NCI-H460 (cell line): ENCODE measurements around the gene PRSS16. TPM values are rescaled to one million over a fixed set of nuclear protein-coding genes. Genes with fewer than 3 reads are reported as not detected.
"Not testable (repeated sequence)": the region's sequence is repeated elsewhere in the genome, so short reads cannot be mapped to it uniquely, and the experiment has no call there.

Source experiments
- DNase-seq: peaks from one replicate; pipeline ENCODE4 v3.0.0-alpha.2; 2016; ENCODE audit warnings: low read depth; ENCODE audit errors: extremely low read depth
- total RNA-seq: library from RNA; depleted of rRNA; stranded (reverse); fragments of >200 nt; shearing (Covaris generic); gene quantifications from 2 replicates; pipeline ENCODE4 v1.2.3, GENCODE V29; 2014

PRSS16 gene
- total RNA-seq, 1 experiment from 2014 or later = 5.0 TPM

DNA sequence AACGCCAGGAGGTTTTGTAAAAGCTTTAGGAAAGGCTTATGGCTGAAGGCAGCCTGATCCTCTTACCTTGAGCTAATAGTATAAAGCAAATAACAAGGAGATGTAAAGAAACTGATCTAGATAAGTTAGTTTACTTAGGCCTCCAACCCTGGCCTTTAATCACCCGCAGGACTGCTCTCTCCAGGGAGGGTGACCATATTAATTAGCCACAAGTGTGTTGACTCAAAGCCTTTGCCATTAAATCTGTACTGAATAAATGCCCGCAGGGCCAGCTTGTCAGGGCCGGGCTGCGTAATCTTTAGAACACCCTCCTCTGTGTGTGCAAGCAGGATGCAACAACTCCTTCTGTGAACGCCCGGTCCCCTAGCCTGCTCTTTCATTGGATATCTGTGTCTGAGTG is 6.1 kb upstream of the PRSS16 start:
- DNase-seq = no peak

DNA sequence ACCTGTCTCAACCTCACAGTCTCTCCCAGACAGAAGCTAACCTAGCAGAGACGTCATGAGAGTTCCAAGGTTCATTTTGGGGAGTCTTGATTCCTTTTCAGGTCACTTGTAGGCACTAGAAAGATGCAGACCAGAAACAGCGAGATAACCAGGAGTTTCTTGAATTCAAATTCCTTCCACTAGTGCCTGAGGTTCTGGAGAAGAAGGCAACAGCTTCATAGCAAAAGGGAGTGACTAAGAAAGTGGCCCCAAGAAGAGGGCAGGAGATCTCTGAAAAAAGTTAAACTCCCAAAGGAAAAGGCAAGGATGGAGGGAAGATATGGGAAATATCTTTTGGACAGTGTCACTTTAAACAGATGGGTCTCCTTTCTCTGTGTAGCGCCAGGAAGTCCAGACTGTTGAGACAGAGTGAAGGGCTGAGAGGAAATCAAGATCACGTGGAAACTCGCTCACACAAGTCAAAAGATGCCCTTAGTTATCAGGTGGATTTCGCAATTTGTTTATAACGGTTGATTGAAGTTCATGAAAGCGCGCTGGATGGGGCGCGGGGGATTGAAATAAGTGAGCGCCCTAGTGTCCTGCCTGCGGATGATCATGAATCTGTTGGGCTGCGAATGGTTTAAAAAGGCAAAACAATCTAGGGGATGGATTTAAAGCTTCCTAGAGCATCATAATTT is 4.8 kb upstream of the PRSS16 start:
- DNase-seq = no peak

DNA sequence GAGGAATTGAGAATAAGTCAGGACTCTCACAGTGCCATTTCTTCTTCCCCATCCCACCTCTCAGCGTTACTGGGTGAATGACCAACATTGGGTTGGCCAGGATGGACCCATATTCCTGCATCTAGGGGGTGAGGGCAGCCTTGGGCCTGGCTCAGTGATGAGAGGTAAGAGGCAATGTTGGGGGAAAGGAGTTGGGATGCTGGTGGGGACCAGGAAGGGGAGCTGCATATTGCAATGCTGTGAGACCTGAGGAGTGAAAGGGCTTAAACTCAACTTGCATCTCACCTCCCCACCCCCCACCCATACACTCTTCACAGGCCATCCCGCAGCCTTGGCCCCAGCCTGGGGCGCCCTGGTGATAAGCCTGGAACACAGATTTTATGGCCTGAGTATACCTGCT is 1.3 kb downstream of the PRSS16 start:
- no peak for DNase-seq

DNA sequence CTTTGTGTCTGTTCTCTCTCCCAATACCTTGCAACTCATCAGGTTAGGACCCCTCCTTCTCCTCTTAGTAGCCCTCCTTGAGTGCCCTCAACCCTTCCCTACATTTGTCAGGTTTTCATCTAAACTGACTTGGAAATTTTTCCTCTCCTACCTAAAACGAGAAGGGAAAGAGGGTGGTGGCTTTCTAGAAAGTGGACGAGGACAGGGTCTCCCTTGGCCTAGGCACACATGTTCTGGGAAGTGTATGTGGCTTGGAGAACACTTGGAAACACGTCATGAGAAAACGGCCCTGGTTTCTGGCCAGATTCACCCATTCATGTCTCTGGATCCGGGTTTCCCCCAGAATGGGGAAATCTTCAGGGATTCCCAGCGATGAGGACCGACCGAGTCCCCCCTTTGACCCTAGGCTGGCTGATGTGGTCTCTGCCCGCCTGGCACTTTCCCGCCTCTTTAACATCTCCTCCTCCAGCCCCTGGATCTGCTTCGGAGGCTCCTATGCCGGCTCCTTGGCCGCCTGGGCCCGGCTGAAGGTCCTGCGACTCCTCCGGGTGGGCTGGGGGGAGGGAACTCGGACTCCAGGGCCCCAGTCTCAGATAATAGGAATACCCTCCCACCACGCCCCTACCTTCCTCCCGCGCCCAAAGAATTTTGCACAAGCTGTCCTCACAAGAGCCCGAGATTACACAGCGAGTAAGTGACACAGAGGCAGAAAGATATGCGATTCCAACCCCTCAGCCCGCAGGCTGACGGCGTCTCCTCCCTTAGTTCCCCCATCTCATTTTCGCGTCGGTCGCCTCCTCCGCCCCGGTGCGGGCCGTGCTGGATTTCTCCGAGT is 3.0 kb downstream of the PRSS16 start:
- DNase-seq = no peak

DNA sequence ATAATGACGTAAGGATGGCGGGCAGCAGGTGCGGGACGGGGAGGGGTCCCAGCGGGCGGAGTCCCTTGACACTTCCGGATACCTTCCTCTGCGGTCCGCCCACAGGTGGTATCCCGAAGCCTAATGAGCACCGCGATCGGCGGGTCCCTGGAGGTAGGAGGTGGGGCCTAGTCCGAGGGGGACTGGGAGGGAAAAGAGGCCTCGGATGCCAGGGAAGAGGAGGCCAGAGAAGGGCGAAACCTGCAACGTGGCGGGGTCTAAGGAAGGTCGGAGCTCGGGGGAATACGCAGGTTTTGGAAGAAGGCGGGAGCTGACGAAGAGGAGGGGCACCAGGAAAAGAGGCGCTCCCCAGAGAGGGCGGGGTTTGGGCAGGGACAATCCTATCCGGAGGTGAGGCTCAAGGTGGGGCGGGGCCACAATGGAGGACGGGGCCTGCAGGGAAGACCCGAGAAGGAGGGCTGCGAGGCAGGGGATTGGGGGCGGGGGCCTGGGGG is 3.7 kb downstream of the PRSS16 start:
- peak; percentile 73 for DNase-seq

DNA sequence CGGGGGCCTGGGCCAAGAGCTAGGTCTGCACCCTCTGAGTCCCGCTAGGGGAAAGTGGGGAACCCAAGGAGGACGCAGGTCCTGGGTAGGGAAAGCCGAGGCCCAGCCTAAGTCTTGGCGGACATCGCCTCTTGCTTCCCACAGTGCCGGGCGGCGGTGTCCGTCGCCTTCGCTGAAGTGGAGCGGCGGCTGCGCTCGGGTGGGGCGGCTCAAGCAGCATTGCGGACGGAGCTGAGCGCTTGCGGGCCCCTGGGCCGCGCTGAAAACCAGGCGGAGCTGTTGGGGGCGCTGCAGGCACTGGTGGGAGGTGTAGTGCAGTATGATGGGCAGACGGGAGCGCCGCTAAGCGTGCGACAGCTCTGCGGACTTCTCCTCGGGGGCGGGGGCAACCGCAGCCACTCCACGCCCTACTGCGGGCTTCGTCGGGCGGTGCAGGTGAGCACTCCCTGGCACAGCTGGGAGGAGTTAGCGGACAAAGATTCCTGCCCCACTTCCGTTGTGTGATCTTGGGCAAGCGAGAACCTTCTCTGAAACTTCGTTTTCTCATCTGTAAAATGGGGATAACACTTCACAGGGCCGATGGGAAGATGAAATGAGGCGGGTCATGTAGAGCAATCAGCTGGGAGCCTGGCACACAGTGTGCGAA is 4.2 kb downstream of the PRSS16 start:
- peak; percentile 83 for DNase-seq

DNA sequence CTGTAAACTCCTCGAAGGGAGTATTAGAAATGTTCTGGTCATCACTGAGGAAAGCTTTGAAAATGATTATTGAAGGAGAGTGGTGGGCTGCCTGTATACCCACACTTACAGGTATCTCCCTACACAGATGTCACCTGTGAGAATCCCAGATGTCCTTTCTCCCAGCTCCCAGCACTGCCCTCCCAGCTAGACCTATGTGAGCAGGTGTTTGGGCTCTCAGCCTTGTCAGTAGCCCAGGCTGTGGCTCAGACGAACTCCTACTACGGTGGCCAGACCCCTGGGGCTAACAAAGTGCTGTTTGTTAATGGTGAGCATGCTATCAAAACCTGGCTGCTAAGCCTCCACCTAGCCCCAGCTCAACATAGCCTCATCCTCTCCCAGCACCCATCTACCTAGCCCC is 7.1 kb downstream of the PRSS16 start:
- no peak for DNase-seq

DNA sequence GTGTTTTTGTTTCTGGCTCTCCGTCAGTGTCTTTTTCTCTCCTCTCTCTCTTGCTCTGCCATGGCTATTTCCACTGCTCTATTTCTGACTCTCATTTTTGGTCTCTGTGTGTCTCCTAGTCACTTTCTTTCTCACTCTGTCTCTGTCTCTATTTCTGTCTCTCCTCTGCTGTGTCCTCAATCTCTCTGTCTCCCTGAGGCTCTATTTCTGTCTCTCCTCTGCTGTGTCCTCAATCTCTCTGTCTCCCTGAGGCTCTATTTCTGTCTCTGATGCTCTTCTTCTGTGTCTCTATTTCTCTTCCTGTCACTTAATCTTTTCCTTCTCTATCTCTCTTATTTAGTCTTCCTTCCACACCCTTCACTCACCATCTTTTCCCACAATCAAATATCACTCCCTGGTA is 8.4 kb downstream of the PRSS16 start:
- no peak for DNase-seq

DNA sequence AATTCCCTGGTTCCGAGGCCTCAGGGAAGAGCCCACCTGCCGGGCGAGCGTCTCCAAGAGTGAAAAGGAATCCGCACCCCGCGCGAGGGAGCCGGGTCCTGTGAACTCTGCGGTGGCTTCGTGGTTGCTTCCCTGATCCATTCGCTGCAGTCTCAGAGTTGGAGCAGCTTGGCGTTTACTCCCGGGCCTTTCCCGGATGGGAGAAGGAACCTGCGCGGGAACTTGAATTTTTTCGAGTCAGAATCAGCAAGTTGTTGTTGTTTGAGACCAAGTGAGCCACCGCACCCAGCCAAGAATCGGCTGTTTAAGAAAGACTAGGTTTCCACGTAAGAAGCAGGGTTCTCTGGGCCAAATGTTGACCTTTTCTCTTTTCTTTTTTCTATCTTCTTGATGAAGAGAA is 12.9 kb downstream of the PRSS16 start:
- DNase-seq = no peak

DNA sequence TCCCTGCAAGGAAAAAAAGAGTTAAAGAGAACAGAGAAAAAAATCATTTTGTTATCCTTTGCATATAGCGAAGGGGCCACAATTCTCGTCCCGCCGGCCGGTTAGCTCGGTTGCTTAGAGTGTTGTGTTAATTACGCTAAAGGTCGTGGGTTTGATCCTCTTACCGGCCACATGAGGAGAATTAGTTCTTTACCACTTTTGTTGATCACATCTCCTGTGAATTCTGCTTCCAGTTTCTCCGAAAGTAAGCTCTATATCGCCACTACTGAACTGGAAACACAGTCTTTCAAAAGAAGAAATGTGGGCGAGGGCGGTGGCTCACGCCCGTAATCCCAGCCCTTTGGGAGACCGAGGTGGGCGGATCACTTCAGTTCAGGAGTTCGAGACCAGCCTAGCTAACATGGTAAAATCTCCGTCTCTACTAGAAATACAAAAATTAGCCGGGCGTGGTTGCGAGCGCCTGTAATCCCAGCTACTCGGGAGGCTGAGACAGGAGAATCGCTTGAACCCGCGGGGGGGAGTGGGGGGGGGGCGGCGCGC is 13.4 kb downstream of the PRSS16 start:
- DNase-seq = no peak

DNA sequence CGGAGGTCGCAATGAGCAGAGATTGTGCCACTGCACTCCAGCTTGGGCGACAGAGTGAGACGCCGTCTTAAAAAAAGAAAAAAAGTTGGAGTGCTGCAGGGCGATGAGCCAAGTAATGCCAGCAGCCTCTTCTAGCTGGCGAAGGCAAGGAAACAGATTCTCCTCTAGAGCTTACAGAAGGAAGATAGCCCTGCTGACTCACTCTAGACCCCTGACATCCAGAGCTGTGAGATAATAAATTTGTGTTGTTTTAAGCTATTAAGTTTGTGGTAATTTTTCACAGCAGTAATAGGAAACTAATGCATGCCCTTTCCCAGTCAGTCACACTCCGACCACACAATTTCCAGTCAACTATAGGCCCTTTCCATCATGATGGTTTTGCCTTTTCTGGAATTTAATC is 16.4 kb downstream of the PRSS16 start:
- DNase-seq = no peak

DNA sequence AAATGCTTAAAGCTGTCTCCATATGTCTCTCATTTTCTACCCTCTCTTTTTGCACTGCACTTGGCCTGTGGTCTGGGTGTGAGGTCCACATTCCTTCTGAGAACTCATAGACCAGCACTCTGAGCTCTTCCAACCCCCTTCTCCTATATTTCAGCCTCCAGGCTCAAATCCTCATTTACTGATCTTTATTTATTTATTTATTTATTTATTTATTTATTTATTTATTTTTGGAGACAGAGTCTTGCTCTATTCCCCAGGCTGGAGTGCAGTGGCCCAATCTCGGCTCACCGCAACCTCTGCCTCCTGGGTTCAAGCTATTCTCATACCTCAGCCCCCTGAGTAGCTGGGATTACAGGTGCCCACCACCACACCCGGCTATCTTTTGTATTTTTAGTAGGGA is 19.5 kb downstream of the PRSS16 start:
- not testable (repeated sequence) for DNase-seq

DNA sequence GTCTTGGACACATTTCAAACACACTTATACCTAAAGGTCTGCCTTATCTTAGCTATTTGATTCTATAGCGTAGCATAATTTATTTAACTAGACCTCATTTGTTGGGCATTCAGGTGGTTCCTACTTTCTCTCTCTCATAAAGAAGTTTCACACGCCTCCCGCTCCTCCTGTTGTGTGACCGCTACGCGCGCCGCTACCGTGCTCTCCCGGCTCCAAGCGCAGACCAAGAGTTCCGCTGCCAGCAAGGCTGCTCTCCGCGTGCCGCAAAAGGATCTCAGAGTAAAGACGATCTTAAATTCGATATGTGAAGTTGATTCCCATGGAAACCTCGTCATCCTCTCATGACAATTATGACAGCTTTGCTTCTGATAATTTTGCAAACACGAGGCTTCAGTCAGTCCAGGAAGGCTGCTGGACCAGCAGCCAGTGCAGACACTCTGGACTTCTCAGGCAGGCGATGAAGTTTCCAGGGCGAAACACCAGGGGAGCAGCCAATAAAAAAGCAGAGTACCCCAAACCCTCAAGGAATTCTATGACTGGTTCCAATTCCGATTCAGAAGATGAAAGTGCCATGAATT is 20.4 kb downstream of the PRSS16 start:
- DNase-seq = no peak

DNA sequence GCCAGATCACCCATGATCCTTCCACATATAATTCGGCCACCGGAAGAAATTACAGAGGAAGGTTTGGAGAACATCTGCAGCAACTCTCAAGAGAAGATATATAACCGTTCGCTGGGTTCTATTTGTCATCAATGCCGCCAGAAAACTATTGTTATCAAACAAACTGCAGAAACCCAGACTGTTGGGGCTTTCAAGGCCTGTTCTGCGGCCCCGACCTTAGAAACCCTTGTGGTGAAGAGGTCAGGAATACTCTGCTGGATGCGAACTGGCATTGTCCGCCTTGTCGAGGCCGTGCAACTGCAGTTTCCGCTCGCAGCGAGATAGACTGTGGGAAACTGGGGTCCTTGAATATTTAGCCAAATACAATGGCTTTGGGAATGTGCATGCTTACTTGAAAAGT is 21.3 kb downstream of the PRSS16 start:
- no peak for DNase-seq

DNA sequence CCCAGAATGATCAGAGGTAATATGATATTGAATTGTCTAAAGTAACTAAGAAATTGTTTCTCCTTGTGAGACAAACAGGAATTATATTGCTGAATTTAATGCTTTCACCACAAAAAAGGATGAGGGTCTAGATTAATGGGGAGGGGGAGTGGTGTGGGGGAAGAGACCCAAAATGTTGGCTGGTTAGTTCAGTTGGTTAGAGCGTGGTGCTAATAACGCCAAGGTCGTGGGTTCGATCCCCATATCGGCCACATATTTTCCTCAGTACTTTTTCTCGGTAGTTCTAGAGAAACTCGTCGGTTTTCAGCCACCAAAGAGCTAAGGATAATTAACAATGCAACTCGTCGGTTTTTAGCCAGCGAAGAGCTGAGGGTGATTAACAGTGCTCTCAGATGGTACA is 26.3 kb downstream of the PRSS16 start:
- no peak for DNase-seq

DNA sequence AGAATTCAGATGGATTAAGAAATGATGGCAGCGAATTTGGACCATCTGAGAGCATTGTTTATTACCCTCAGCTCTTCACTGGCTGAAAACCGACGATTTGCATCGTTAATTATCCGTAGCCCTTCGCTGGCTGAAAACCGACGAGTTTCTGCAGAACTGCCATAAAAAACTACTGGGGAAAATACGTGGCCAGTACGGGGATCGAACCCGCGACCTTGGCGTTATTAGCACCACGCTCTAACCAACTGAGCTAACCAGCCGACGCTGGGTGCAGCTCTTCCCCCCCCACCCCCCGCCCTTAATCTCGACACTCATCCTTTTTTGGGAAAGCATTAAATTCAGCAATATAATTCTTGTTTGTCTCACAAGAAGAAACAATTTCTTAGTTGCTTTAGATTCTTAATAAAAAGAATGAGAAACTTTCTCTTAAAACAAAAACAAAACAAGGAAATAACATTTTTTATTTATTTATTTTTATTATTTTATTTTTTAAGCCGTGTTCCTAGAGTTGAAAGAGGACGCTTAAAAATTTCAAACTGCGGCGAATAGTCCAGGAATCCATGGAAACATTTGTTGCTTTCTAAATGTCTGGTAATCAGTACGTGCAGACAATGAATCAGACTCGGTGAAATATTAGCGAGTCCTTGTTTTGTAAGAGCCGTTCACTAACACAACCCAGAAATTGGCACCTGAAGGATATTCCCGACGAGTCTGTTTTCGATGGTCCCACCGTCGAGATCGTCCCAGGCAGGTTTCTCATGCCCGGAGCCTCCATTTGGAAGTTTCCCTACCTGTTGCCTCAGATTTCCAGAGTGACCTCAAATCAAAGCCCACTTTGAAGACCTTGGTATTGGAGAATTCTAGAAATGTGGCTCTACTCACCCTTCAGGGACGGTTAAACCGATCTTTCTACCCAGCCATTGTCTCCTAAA is 27.8 kb downstream of the PRSS16 start:
- DNase-seq = no peak

DNA sequence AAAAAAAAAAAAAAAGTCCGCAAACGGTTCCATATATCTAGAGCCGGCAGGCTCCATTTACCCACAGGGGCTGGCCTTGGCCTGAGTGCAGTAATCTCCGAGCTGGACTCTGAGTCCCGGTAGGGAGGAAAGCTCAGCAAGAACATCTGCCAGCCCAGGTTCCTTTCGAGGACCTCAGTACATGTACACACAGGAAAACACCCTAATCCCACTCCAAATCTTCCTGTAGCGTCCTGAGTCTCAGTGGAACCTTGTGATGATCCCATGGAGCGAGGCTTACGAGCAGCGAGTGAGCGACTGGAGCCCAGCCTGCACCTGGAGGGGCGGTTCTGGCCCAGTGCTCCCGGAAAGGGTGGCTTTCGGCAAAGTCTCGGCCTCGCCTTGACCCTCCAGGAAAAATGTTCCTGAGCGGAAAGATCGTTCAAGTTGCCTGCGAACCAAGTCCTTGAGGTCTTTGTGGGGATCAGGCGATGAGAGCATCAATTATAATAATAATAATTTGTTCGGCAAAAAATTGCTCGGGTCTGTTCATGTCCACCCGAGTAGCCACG is 32.1 kb downstream of the PRSS16 start:
- DNase-seq = no peak

DNA sequence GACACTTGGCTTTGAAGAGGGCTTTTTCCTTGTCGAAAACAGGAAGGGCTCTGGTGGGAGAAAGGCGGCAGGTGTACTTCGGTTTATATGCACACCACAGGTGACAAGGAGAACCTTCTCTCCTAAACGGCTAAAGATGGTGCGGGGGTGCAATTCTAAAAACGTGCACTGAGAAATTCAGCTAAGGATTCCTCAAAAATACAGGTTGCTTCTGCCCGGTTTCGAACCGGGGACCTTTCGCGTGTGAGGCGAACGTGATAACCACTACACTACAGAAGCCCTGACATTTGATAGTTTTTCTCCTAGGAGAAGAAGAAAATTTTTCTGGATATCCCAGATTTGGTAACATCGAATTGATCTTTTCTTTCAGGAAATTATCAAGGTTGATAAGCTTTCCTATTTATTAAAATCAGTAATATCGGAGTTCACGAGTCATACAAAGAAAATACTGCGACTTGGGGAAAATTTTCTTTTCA is 32.6 kb downstream of the PRSS16 start:
- DNase-seq = peak; percentile 44

DNA sequence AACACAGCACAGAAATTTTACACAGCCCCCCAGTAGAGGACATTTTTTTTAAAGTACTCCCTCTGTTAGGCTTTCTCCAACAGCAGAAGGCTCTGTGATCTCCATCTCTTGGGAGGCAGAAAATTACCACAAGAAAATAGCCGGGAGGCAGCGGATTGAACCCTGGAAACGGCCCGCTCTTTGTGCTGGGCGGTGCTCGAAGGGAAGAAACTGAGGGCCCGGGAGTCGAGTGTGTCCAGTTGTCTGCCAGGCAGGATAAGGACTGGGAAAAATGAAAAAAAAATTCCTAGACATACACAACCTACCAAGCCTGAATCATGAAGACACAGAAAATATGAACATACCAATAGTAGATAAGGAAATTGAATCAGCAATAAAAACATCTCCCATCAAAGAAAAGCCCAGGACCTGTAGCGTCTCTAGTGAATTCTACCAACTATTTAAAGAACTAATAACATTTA is 33.1 kb downstream of the PRSS16 start:
- DNase-seq = no peak
